HCT116 (cell line): ENCODE measurements around the gene TLL2. TPM values are rescaled to one million over a fixed set of nuclear protein-coding genes. Genes with fewer than 3 reads are reported as not detected.

Experiments
- ATAC-seq: fragments of 200-7000 bp; cut with Tn5 transposase; 2 replicates; pipeline ENCODE4 v1.9.1; 2020; ENCODE audit warnings: mild to moderate bottlenecking, moderate library complexity
- BruUV-seq: library from RNA; stranded (reverse); fragments of 400-500 nt; replicated peaks from 2 replicates; lab custom pipeline; 2021; lab: Mats Ljungman, UMichigan
- CTCF ChIA-PET: fragments of 300-600 bp; sonication (Branson Sonifier 250); formaldehyde crosslinking; loops from one replicate; lab custom pipeline; 2021; ENCODE audit warnings: antibody characterized with exemption; lab: Charles Lee
- POLR2A ChIA-PET: fragments of 300-600, 350-600 bp; sonication (Branson Sonifier 250); formaldehyde crosslinking; loops from one replicate; lab custom pipeline; 2021; ENCODE audit warnings: antibody characterized with exemption; lab: Charles Lee
- RAD21 ChIA-PET, 2 experiments: fragments of 300-600 bp; sonication (Branson Sonifier 250); formaldehyde crosslinking; loops; one replicate each; lab custom pipeline; 2023; ENCODE audit warnings: low total read pairs in 2 of 2; ENCODE audit not compliant: uncharacterized antibody in 2 of 2, unreplicated experiment in 2 of 2, low non-redundant PET in 1 of 2; lab: Charles Lee
- DNase-seq: peaks from one replicate; pipeline ENCODE4 v3.0.0-alpha.2; 2010; ENCODE audit warnings: low read depth, low spot score
- H2AFZ ChIP-seq: fragments of 200-600 bp; shearing (Covaris generic), sonication (generic); 2 replicates; pipeline ENCODE4 v1.6.1; 2017; ENCODE audit warnings: low read depth, mixed run types, mixed read lengths, antibody characterized with exemption, low read length; ENCODE audit not compliant: poor library complexity, severe bottlenecking
- H3K27ac ChIP-seq: 2 replicates; pipeline ENCODE4 v1.5.1; 2012; ENCODE audit warnings: low read depth, low read length
- H3K27me3 ChIP-seq: fragments of 200-600 bp; sonication (generic); 2 replicates; pipeline ENCODE4 v1.6.1; 2016; ENCODE audit warnings: mixed run types, low read length, mixed read lengths; ENCODE audit not compliant: insufficient read depth
- H3K36me3 ChIP-seq, 2 experiments: fragments of 200-500 bp in 1 of 2; fragments of 200-600 bp in 1 of 2; sonication (Bioruptor generic) in 1 of 2; sonication (generic) in 1 of 2; 2 replicates each; pipeline versions ENCODE4 v1.5.1 to v1.6.1; 2014 to 2016; ENCODE audit warnings: low read length in 2 of 2, inconsistent platforms in 1 of 2, mixed read lengths in 1 of 2, mixed run types in 1 of 2; ENCODE audit not compliant: insufficient read depth in 2 of 2, control insufficient read depth in 1 of 2
- H3K4me1 ChIP-seq, 2 experiments: fragments of 200-600 bp in 1 of 2; sonication (generic) in 1 of 2; 2 replicates each; pipeline versions ENCODE4 v1.5.1 to v1.6.1; 2012 to 2017; ENCODE audit warnings: low read length in 2 of 2, inconsistent platforms in 1 of 2, mild to moderate bottlenecking in 1 of 2, mixed read lengths in 1 of 2, mixed run types in 1 of 2, moderate library complexity in 1 of 2; ENCODE audit not compliant: insufficient read depth in 2 of 2, control insufficient read depth in 1 of 2
- H3K4me2 ChIP-seq: fragments of 200-600 bp; sonication (generic); 2 replicates; pipeline ENCODE4 v1.6.1; 2017; ENCODE audit warnings: mixed run types, low read length, mixed read lengths
- H3K4me3 ChIP-seq, 2 experiments: fragments of 200-600 bp in 1 of 2; sonication (generic) in 1 of 2; replicated peaks in 1 of 2; 2 replicates each; pipeline ENCODE4 v1.5.1; 2011 to 2016; ENCODE audit warnings: low read length in 2 of 2, control low read depth in 1 of 2, low read depth in 1 of 2, mild to moderate bottlenecking in 1 of 2, mixed read lengths in 1 of 2, mixed run types in 1 of 2
- H3K79me2 ChIP-seq: fragments of 200-600 bp; sonication (generic); 2 replicates; pipeline ENCODE4 v1.6.1; 2017; ENCODE audit warnings: mild to moderate bottlenecking, mixed run types, low read length, moderate library complexity, mixed read lengths; ENCODE audit not compliant: insufficient read depth
- H3K9ac ChIP-seq: fragments of 200-600 bp; sonication (generic); 2 replicates; pipeline ENCODE4 v1.6.1; 2016; ENCODE audit warnings: low read length, mixed read lengths
- H3K9me2 ChIP-seq: fragments of 200-600 bp; sonication (generic), shearing (Covaris generic); 2 replicates; pipeline ENCODE4 v1.6.1; 2017; ENCODE audit warnings: mixed run types, mild to moderate bottlenecking, moderate library complexity; ENCODE audit not compliant: insufficient read depth
- H3K9me3 ChIP-seq, 2 experiments: fragments of 200-500 bp in 1 of 2; fragments of 200-600 bp in 1 of 2; sonication (Bioruptor generic) in 1 of 2; sonication (generic) in 1 of 2; 2 replicates each; pipeline ENCODE4 v1.6.1; 2014 to 2017; ENCODE audit warnings: low read length in 2 of 2, mixed read lengths in 2 of 2, inconsistent platforms in 1 of 2, low read depth in 1 of 2, mild to moderate bottlenecking in 1 of 2, mixed run types in 1 of 2, moderate library complexity in 1 of 2; ENCODE audit not compliant: control insufficient read depth in 1 of 2, insufficient read depth in 1 of 2
- H4K20me1 ChIP-seq: fragments of 200-600 bp; sonication (generic), shearing (Covaris generic); 2 replicates; pipeline ENCODE4 v1.6.1; 2017; ENCODE audit warnings: mixed run types, mild to moderate bottlenecking, moderate library complexity; ENCODE audit not compliant: insufficient read depth
- EGR1 ChIP-seq: IDR thresholded peaks from 2 replicates; pipeline ENCODE4 v1.6.1; 2012; ENCODE audit warnings: low read depth
- EZH2 ChIP-seq: fragments of 200-600 bp; sonication (generic); IDR thresholded peaks from 2 replicates; pipeline ENCODE4 v1.6.1; 2017; ENCODE audit warnings: antibody characterized with exemption, mixed run types
- EZH2phosphoT487 ChIP-seq: fragments of 200-600 bp; IDR thresholded peaks from 2 replicates; pipeline ENCODE4 v1.6.1; 2018; ENCODE audit warnings: antibody characterized with exemption, borderline replicate concordance
- POLR2A ChIP-seq: IDR thresholded peaks from 2 replicates; pipeline ENCODE4 v1.7.0; 2011; ENCODE audit warnings: borderline replicate concordance; ENCODE audit not compliant: insufficient read depth, insufficient read length; ENCODE audit errors: extremely low read depth
- RAD21 ChIP-seq: IDR thresholded peaks from 2 replicates; pipeline ENCODE4 v1.6.1; 2012; ENCODE audit warnings: low read depth, mild to moderate bottlenecking
- SIN3A ChIP-seq: IDR thresholded peaks from 2 replicates; pipeline ENCODE4 v1.6.1; 2012; ENCODE audit warnings: low read depth
- SRF ChIP-seq: IDR thresholded peaks from 2 replicates; pipeline ENCODE4 v1.6.1; 2012; ENCODE audit warnings: low read depth
- YY1 ChIP-seq: IDR thresholded peaks from 2 replicates; pipeline ENCODE4 v1.6.1; 2011; ENCODE audit warnings: low read length, low read depth, moderate library complexity, mild to moderate bottlenecking; ENCODE audit not compliant: insufficient replicate concordance; ENCODE audit errors: extremely low read depth
- ZNF274 ChIP-seq: fragments of 200-500 bp; sonication (Bioruptor generic); IDR thresholded peaks from 2 replicates; pipeline ENCODE4 v1.6.1; 2014; ENCODE audit warnings: mild to moderate bottlenecking, low read depth, low read length, inconsistent platforms
- intact Hi-C: fragments of 100-400 bp; cut with micrococcal nuclease; formaldehyde crosslinking; loops from 2 replicates; pipeline ENCODE4 v1.10.0; 2022
- total RNA-seq: library from RNA; stranded (reverse); gene quantifications from one replicate; pipeline ENCODE4 v1.2.1, GENCODE V29; 2021; ENCODE audit not compliant: unreplicated experiment
- TF ChIP-seq, protein P1 (sequence below): IDR thresholded peaks from 2 replicates; pipeline ENCODE4 v1.6.1; 2012
- TF ChIP-seq, protein P2 (sequence below): IDR thresholded peaks from 2 replicates; pipeline ENCODE4 v1.6.1; 2012; ENCODE audit warnings: low read depth
- TF ChIP-seq, protein P3 (sequence below): IDR thresholded peaks from 2 replicates; pipeline ENCODE4 v1.6.1; 2011; ENCODE audit warnings: mild to moderate bottlenecking, low read length, moderate library complexity; ENCODE audit not compliant: insufficient replicate concordance; ENCODE audit errors: extremely low read depth

TLL2 gene
- total RNA-seq, 1 experiment from 2014 or later: 1.3 TPM

DNA sequence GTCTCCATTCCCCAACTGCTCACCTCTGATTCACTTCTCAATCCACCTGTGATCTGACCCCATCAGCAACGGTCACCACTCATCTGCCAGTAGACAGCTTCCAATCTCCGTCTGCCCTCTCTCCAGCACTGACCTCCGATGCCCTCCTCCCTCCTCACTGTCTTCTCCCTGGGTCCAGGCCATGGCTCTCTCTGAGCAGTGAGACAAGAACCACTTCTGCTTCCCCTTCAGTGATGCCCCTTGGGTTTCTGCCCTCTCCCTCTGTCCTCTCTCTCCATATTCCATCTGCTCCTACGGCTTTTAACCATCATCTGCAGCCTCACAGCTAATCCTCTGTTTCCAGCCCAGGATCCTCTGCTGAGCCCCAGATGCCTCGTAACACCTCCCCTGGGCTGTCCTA, 99.4 kb downstream of the TLL2 start:
- no peak for TF ChIP-seq YY1
- TF ChIP-seq EZH2phosphoT487: no peak
- TF ChIP-seq, protein P1, sequence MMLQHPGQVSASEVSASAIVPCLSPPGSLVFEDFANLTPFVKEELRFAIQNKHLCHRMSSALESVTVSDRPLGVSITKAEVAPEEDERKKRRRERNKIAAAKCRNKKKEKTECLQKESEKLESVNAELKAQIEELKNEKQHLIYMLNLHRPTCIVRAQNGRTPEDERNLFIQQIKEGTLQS: no peak
- TF ChIP-seq, protein P2, sequence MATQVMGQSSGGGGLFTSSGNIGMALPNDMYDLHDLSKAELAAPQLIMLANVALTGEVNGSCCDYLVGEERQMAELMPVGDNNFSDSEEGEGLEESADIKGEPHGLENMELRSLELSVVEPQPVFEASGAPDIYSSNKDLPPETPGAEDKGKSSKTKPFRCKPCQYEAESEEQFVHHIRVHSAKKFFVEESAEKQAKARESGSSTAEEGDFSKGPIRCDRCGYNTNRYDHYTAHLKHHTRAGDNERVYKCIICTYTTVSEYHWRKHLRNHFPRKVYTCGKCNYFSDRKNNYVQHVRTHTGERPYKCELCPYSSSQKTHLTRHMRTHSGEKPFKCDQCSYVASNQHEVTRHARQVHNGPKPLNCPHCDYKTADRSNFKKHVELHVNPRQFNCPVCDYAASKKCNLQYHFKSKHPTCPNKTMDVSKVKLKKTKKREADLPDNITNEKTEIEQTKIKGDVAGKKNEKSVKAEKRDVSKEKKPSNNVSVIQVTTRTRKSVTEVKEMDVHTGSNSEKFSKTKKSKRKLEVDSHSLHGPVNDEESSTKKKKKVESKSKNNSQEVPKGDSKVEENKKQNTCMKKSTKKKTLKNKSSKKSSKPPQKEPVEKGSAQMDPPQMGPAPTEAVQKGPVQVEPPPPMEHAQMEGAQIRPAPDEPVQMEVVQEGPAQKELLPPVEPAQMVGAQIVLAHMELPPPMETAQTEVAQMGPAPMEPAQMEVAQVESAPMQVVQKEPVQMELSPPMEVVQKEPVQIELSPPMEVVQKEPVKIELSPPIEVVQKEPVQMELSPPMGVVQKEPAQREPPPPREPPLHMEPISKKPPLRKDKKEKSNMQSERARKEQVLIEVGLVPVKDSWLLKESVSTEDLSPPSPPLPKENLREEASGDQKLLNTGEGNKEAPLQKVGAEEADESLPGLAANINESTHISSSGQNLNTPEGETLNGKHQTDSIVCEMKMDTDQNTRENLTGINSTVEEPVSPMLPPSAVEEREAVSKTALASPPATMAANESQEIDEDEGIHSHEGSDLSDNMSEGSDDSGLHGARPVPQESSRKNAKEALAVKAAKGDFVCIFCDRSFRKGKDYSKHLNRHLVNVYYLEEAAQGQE: no peak
- TF ChIP-seq EGR1: no peak
- TF ChIP-seq POLR2A: no peak
- no peak for TF ChIP-seq SRF
- TF ChIP-seq SIN3A: no peak
- TF ChIP-seq EZH2: no peak
- TF ChIP-seq, protein P3, sequence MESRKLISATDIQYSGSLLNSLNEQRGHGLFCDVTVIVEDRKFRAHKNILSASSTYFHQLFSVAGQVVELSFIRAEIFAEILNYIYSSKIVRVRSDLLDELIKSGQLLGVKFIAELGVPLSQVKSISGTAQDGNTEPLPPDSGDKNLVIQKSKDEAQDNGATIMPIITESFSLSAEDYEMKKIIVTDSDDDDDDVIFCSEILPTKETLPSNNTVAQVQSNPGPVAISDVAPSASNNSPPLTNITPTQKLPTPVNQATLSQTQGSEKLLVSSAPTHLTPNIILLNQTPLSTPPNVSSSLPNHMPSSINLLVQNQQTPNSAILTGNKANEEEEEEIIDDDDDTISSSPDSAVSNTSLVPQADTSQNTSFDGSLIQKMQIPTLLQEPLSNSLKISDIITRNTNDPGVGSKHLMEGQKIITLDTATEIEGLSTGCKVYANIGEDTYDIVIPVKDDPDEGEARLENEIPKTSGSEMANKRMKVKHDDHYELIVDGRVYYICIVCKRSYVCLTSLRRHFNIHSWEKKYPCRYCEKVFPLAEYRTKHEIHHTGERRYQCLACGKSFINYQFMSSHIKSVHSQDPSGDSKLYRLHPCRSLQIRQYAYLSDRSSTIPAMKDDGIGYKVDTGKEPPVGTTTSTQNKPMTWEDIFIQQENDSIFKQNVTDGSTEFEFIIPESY: no peak
- no peak for TF ChIP-seq RAD21
- no peak for TF ChIP-seq ZNF274
- H3K27me3 ChIP-seq: peaks cover 27% of the 10 kb centered on the region
- intact Hi-C loops: no loop called here
- no peaks in the 10 kb centered on the region for H4K20me1 ChIP-seq
- ATAC-seq: no peak
- no TSS peak for BruUV-seq
- no peaks in the 10 kb centered on the region for H3K9me3 ChIP-seq
- no peak for DNase-seq
- H3K4me3 ChIP-seq: no peak overlapping the region
- CTCF ChIA-PET: no interaction called here
- no peaks in the 10 kb centered on the region for H3K79me2 ChIP-seq
- POLR2A ChIA-PET: no interaction called here
- H3K9ac ChIP-seq: no peak overlapping the region
- H2AFZ ChIP-seq: no peak overlapping the region
- no peaks in the 10 kb centered on the region for H3K36me3 ChIP-seq
- H3K4me1 ChIP-seq: no peaks in the 10 kb centered on the region
- no peak overlapping the region for H3K4me2 ChIP-seq
- H3K9me2 ChIP-seq: no peaks in the 10 kb centered on the region
- H3K27ac ChIP-seq: no peak overlapping the region
- RAD21 ChIA-PET: no interaction called here
